Measurements from ENCODE around the gene DRGX. TPM values are rescaled to one million over a fixed set of nuclear protein-coding genes. Genes with fewer than 3 reads are reported as not detected.

DRGX gene
- total and polyA plus RNA-seq, 2 experiments from 2014 or later = not detected

GRCh38 chr10:49325916-49326783 is 69.7 kb downstream of the DRGX start:
- H3K27me3 ChIP-seq = no peaks in the 10 kb centered on the region
- no peaks in the 10 kb centered on the region for H3K9me2 ChIP-seq (replicated peaks; ENCODE audit: insufficient read depth)
- no peak for TF ChIP-seq EZH2 (IDR thresholded peaks at IDR 0.05; ENCODE audit: borderline replicate concordance)
- no peak for TF ChIP-seq CTCF (IDR thresholded peaks at IDR 0.05; ENCODE audit: poor library complexity)
- TF ChIP-seq EZH2phosphoT487 (IDR thresholded peaks at IDR 0.05; ENCODE audit: low read depth, severe bottlenecking, unreplicated experiment) = no peak
- H3K4me3 ChIP-seq = no peak overlapping the region
- DNase-seq (ENCODE audit: low spot score) = no peak
- H3K9me3 ChIP-seq (ENCODE audit: low read depth) = no peaks in the 10 kb centered on the region
- no peaks in the 10 kb centered on the region for H4K20me1 ChIP-seq (ENCODE audit: insufficient read depth, poor library complexity, severe bottlenecking)
- 94% methylated on average over 35 of the region's 48 CpGs for WGBS (ENCODE audit: low lambda C conversion rate, missing lambda C conversion rate)
- H3K4me2 ChIP-seq = no peak overlapping the region
- H3K79me2 ChIP-seq = no peaks in the 10 kb centered on the region
- no peak overlapping the region for H3K27ac ChIP-seq
- H2AFZ ChIP-seq = no peak overlapping the region
- no peaks in the 10 kb centered on the region for H3K36me3 ChIP-seq (replicated peaks; ENCODE audit: insufficient read depth, low read depth)
- H3K4me1 ChIP-seq (ENCODE audit: insufficient read depth) = no peaks in the 10 kb centered on the region

- no peak for TF ChIP-seq EZH2phosphoT487 (IDR thresholded peaks at IDR 0.05; ENCODE audit: low read depth, severe bottlenecking, unreplicated experiment)
- no peak for TF ChIP-seq EZH2 (IDR thresholded peaks at IDR 0.05; ENCODE audit: borderline replicate concordance)
- no peak for TF ChIP-seq CTCF (IDR thresholded peaks at IDR 0.05; ENCODE audit: poor library complexity)
Observed at GRCh38 chr10:49325131-49325915, 70.6 kb downstream of the DRGX start.

GRCh38 chr10:49324711-49325110 is 71.2 kb downstream of the DRGX start:
- H3K4me2 ChIP-seq = no peak overlapping the region
- H3K4me1 ChIP-seq (ENCODE audit: insufficient read depth) = no peaks in the 10 kb centered on the region
- no peak for TF ChIP-seq EZH2phosphoT487 (IDR thresholded peaks at IDR 0.05; ENCODE audit: low read depth, severe bottlenecking, unreplicated experiment)
- no peak for TF ChIP-seq CTCF (IDR thresholded peaks at IDR 0.05; ENCODE audit: poor library complexity)
- TF ChIP-seq EZH2 (IDR thresholded peaks at IDR 0.05; ENCODE audit: borderline replicate concordance) = no peak
- H3K4me3 ChIP-seq = no peak overlapping the region
- DNase-seq (ENCODE audit: low spot score) = no peak
- H3K9me2 ChIP-seq (replicated peaks; ENCODE audit: insufficient read depth) = no peaks in the 10 kb centered on the region
- H3K79me2 ChIP-seq = no peaks in the 10 kb centered on the region
- H3K36me3 ChIP-seq (replicated peaks; ENCODE audit: insufficient read depth, low read depth) = no peaks in the 10 kb centered on the region
- no peak overlapping the region for H3K27ac ChIP-seq
- H2AFZ ChIP-seq = no peak overlapping the region
- H3K9me3 ChIP-seq (ENCODE audit: low read depth) = no peaks in the 10 kb centered on the region
- H3K27me3 ChIP-seq = no peaks in the 10 kb centered on the region
- 76% methylated on average over 4 of the region's 4 CpGs for WGBS (ENCODE audit: low lambda C conversion rate, missing lambda C conversion rate)
- no peaks in the 10 kb centered on the region for H4K20me1 ChIP-seq (ENCODE audit: insufficient read depth, poor library complexity, severe bottlenecking)

More at GRCh38 chr10:49325131-49325915, 70.6 kb downstream of the DRGX start:
- Histone ChIP-seq H3K79me2 (no peaks in the 10 kb centered on the region), H3K36me3 (replicated peaks; ENCODE audit: insufficient read depth, low read depth) (no peaks in the 10 kb centered on the region), H2AFZ (no peak overlapping the region), H3K4me1 (ENCODE audit: insufficient read depth) (no peaks in the 10 kb centered on the region), H3K4me3 (no peak overlapping the region), H3K9me2 (replicated peaks; ENCODE audit: insufficient read depth) (no peaks in the 10 kb centered on the region), H4K20me1 (ENCODE audit: insufficient read depth, poor library complexity, severe bottlenecking) (no peaks in the 10 kb centered on the region), H3K27ac (no peak overlapping the region), H3K9me3 (ENCODE audit: low read depth) (no peaks in the 10 kb centered on the region), H3K27me3 (no peaks in the 10 kb centered on the region), H3K4me2 (no peak overlapping the region)
- no peak for DNase-seq (ENCODE audit: low spot score)
- WGBS (ENCODE audit: low lambda C conversion rate, missing lambda C conversion rate) = 83% methylated on average over 16 of the region's 20 CpGs
